ENCODE data around the gene MS4A8.
"Not testable (repeated sequence)": the region's sequence is repeated elsewhere in the genome, so short reads cannot be mapped to it uniquely, and the experiment has no call there.

The MS4A8 gene

DNA sequence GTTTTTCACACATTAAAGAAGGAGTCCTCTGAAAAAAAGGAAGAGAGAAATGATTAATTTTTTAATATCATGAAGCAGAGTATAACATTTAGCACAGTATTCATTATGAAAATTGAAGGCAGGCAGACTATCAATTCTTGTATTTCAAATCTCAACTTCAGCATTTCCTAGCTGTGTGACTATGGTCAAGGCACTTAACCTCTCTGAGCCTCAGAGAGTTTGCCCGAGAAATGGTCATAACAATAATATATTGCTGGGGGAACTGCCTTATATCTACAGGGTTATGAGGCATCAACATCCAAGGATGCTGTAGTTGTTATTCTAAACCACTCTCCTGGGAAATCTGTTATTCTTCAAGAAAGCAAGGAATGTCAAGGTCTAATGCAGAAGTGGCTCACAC, 26.2 kb downstream of the MS4A8 start:
- DNase-seq: no peak

DNA sequence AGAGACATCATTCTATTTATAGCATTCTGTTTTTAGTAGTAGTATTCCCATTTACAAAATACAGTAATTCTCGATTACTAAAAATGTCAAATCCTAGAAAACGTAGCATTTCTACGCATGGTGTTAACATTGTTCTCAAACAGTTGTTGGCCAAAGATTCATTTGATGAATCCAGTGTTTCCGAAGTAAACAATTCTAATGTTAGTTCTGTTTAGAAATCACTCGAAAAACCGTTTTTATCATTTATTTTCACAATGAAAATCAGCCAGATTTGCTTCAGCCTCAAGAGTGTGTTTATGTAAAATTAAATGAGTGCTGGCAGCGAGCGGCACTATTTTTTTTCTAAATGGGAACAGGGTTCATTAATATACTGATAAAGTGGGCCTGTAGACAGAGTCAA, 32.2 kb downstream of the MS4A8 start:
- DNase-seq: no peak

DNA sequence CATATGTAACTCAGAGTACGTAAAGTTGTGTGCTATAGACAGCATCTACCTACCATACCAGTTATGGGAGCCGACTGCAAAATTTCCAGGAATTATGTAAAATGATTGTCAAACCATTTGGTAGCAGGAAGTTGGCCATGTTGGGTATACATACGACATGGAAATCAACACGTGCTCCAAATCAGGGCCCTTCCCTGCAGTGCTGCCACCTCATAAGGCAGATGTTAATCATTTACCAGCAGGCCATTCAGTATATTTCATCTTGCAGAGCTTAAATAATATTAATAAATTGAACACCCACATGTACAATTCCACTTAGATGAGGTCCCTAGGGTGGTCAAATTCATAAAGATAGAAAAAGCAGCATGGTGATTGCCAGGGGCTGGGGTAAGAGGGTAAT, 34.9 kb downstream of the MS4A8 start:
- DNase-seq: no peak

DNA sequence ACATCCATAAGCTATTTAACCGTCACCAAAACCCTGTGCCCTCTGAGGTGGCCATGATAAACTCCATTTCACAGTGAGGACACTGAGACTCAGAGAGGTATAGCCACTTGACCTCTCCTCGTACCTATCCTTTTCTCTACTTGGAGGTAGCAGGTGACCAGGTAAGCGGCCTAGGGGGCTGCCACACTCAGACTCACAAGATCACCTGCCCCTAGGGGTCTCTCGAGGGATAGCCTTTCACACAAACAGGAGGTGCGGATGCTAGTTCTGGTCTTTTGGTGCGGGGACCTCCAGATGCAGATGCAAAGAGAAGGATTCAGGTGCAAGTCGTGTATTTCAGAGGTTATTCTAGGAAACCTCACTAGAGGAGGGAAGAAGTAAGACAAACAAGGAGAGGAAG, 39.7 kb downstream of the MS4A8 start:
- DNase-seq: no peak

DNA sequence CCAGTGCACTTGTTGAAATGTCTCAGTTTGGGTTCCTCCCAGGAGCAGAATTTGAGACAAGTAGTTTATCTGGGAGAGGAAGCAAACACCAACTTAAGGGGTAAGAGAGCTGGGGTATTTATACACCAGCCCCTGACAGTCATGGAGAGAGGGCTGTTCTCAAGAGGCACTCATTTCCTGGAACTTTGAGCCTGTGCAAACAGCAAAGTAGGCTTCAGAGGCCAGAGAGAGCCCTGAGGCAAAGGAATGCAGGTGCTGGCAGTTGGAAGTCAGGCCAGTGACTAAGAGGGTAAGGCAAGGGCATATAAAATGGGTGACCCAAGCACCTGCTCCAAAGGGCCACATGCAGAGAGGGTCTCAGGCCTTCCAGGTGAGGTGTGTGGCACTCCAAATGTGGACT, 41.2 kb downstream of the MS4A8 start:
- no peak for DNase-seq

DNA sequence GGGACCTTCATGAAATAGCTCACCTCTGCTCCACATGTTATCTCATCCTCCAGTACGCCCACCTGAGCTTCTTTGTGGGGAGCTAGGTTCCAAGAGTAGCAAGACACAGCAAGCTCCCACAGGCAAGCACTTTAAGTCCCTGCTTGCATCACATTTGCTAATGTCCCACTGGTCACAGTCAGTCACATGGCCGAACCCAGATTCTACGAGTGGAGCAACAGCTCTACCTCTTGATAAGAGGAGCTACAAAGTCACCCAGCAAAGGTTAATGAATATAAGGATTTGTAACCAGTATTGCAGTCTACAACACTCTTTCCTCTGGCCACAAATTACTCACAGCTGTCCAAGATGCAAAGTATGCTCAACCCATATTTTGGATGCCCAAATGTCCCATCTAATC, 42.0 kb downstream of the MS4A8 start:
- DNase-seq: no peak

DNA sequence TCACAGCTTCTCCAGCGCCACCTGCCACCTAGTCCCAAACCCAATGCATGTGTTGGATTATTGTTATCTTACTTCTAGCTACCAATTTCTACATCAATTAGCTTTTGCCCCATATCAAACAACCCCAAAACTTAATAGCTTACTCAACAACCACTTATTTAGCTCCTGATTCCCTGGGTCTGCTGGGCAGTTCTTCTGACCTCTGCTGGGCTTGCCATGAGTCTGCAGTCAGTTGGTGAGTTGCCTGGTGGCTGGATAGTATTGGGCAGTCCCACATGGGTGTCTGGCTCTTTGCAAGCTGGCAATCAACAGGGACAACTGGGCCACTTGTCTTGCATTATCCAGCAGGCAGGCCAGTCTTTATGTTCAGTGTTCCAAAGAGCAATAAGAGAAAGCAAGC, 43.6 kb downstream of the MS4A8 start:
- no peak for DNase-seq

DNA sequence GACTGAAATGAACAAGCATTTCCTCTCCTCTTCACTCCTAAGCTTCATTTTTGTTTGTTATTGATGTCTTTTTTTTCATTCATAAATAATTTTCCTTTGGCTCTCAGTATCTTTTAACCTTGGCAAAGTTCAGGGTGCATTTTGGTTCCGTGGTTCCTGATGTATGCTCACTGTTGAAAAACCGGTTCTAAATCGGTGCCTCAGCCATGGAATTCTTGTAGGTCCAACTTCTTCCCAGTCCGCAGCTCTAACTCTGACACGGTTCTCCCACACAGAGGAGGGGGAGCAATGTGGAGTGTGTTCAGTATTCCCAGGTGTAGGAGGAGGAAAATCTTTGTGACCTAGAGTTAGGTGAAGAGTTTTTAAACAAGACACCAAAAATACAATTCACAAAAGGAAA, 44.7 kb downstream of the MS4A8 start:
- no peak for DNase-seq

DNA sequence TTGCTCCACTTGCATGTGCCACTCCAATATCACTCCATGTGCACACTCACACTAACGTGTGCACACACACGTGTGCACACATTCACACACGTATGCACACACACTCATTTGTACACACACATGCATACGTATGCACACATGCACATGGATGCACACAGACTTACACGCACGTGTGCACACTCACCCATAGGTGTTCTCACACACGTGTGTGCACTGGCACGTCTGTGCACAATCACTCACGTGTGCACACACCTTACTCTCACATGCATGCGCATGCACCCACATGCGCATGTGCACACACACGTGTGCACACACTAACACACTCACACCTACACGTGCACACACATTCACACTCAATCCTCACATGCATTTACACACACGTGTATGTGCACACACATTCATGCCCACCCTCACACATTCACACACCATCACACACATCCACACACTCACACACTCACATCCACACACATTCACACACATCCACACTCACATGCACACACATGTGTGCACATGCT, 48.0 kb downstream of the MS4A8 start:
- no peak for DNase-seq

DNA sequence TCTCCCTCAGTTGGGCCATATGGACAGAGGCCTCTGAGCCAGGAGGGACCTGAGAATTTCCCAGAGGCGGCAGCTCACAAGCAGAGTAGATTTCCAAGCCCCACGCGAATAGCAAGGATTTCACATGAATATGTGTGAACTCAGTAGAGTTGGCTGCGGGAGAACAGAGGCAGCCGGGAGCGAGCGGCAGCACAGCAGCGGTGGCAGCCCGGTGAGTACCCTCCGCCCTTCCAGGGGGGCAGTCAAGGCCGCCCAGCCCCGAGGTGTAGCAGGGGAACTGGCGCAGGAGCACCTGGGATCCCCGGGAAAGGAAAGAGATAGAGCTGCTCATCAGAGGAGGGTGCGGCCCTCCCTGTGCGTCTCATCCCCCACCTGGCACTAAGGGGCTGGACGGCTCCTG, 48.8 kb downstream of the MS4A8 start:
- no peak for DNase-seq

DNA sequence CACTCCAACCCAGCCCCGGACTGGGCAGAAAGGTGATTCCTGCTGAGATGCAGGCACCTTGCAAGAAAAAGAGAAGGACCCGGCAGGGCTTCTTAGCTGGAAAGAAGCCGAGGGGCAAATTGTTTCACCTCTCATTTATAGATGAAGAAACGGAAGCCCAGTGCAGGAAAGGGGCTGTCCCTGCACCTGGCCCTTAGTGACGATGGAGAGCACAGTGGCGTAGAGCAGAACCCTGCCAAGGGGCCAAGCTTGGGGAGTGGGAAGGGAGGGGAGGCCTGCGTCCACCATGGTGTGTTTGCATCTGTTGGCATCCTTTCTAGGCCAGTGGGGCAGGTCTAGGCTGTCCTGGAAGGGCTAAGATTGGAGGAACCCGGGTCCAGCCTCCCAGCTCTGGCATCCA, 49.4 kb downstream of the MS4A8 start:
- no peak for DNase-seq

DNA sequence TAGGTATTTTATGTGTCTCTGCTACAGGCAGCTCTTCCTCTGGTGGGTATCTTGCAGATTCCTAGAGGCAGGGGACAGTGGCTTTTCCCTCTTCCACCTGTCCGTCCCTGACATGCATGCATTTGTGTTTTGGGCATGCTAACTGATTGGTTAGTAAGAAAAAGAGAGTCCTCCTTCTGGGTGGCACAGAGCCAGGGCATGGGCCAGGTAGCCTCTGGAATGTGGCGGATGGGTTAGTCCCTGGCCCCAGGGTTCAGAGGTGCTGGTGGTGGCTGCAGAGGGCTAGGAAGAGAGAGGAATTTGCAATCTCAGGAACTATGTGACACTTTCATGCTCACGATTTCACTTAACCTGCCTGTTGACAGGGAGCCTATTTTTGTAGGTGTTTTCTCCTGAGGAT, 51.5 kb downstream of the MS4A8 start:
- no peak for DNase-seq

DNA sequence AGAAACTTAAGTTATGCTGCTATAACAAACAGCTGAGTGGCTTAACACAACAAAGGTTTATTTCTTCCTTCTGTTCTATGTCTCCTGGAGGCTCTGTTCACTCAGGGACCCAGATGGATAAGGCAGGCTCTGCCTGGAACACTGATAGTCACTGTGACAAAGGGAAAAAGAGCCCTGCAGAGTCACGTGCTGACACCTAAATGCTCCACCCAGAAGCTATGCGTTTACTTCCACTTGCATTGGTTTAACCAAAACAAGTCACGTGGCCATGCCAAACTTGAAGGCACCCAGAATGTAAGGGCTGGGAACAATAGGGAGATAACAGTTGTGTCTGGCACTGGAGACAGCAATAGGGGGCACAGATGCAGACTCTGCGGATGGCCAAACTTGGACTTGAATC, 53.9 kb downstream of the MS4A8 start:
- no peak for DNase-seq

DNA sequence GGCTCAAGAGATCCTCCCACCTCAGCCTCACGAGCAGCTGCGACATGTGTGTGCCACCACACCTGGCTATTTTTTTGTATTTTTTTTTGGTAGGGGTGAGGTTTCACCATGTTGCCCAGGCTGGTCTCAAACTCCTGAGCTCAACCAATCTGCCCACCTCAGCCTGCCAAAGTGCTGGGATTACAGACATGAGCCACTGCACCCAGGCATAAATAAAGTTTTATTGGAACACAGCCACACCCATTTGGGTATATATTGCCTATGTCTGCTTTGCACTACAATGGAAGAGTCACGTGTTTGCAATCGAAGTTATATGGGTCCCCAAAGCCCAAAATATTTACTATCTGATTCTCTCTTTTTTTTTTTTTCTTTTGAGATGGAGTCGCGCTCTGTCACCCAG, 55.5 kb downstream of the MS4A8 start:
- DNase-seq: no peak

DNA sequence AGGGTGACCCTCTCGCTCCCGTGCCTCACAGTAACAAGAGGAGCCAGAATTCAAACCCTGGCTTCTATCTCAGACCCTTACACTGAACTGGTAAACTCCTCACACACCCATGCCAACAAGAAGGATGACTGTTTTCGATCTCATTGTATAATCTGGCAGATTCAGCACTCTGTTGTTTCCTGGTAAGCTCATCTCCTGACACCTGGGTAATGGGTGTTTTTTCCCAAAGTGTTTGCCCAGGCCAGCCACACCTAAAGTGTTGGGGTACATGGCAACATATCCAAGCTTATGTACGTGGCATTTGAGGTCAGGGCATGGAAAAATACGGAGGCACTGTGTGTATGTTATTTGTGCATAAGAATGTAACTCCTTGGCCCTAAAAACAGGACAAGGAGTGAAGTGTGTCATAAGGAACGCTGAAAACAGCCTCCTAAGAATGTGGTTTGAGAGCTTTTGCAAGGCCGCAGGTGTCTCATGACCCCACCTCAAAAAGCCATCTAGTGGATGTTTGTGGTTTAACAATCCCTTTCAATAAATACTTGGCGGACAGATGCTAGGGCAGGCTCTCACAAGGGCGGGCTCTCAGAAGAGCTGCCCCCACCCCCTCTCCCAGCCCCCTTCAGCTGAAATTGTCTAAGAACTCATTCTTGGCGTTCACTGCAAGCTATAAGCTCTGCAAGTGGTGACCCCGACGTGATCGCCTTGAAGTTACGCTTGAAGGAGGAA, 57.1 kb downstream of the MS4A8 start, which contains the start of gene MS4A15:
Gene MS4A15 (plus strand): TSS at position 561 of the 726 bp plus-strand sequence. CDS start 6,867 bp downstream, outside the sequence.
- DNase-seq: no peak

DNA sequence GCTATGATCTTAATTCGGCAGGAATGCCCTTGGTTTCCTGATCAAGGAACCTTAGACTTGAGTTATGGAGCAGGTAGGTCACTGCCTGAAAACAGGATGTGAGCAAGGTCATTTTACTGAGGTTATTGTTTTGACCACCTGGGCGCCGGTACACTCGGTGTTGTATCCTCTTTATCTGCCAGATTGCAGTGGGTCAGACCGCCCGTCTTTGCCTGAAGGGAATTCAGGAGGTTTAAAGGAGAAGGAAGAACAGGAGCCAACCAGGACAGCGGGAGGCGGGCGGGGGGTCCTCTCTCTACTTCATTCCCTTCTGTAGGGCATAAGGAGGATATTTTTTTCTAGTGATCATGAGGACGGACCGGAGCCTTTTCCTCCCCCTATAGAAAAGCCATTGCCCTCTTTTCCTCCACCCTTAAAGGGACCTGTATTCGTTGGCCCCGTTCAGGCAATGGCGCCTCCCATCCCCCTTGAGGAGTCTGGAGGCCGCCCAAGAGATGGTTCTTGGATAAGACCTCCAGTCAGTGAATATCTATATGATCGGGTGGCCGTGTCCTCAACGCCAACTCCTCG, 57.9 kb downstream of the MS4A8 start:
- no peak for DNase-seq

DNA sequence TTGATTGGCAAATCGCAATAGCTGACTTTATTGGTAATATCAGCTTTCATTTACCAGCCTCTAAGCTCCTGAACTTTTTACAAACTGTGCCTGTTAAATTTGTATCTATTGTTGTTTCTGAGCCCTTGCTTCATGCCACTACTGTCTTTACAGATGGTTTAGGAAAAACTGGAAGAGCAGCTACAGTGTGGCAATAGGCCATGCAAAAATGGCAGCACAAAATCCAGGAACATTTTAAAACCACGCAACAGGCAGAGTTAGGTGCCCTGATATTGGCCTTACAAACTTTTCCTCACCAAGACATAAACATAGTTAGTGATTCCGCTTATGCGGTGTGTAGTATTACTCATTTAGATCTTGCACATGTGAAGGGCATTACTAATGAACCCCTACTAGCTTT, 59.3 kb downstream of the MS4A8 start:
- DNase-seq: not testable (repeated sequence)

DNA sequence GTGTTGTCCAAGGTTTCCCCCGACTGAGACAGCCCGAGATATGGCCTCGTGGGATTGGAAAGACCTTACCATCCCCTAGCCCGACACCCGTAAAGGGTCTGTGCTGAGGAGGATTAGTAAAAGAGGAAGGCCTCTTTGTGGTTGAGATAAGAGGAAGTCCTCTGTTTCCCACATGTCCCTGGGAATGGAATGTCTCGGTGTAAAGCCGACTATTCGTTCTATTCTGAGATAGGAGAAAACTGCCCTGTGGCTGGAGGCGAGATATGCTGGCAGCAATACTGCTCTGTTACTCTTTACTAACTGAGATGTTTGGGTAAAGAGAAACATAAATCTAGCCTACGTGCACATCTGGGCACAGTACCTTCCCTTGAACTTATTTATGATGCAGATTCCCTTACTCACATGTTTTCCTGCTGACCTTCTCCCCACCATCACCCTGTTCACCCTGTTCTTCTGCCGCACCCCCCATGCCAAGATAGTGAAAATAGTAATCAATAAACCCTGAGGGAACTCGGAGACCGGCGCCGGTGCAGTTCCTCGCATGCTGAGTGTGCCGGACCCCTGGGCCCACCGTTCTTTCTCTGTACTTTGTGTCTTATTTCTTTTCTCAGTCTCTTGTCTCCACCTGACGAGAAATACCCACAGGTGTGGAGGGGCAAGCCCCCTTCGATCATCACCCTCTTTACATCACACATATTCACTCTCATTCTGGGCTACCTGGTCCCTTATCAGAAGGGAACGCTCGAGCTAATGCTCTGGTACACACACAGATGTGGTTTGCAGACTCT, 60.2 kb downstream of the MS4A8 start:
- not testable (repeated sequence) for DNase-seq

DNA sequence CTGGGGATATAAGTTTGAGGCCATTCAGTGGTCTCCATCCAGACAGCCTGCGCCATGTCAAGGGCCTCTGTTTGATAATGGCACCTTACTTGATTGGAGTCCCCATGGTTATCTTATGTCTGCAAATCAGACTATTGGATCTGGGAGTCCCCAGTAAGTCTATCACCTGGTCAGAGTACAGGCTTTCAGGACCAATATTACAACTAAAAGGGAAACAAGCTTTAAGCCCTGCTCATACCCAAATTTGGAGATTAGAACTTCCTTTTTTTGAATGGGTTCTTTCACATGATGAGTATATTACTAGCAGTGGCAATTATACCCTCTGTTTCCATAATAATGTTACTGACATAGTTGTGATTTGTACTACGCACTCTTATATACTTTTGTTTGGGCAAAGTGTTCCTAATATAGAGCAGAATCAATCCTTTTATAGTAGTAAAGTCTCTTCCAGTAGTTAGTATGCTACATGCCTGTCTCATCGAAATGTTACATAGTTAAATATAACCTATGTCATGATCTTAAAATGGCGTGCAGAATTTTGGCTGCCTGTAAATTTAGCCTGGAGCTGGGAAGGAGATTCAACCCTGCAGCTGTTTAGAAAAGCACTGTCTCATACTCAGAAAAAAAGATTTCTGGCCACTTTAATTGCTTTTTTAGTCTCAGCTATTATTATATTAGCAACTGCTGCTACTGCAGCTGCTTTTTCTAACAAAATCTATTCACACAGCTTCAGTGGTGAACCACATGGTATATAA, 62.2 kb downstream of the MS4A8 start:
- no peak for DNase-seq

DNA sequence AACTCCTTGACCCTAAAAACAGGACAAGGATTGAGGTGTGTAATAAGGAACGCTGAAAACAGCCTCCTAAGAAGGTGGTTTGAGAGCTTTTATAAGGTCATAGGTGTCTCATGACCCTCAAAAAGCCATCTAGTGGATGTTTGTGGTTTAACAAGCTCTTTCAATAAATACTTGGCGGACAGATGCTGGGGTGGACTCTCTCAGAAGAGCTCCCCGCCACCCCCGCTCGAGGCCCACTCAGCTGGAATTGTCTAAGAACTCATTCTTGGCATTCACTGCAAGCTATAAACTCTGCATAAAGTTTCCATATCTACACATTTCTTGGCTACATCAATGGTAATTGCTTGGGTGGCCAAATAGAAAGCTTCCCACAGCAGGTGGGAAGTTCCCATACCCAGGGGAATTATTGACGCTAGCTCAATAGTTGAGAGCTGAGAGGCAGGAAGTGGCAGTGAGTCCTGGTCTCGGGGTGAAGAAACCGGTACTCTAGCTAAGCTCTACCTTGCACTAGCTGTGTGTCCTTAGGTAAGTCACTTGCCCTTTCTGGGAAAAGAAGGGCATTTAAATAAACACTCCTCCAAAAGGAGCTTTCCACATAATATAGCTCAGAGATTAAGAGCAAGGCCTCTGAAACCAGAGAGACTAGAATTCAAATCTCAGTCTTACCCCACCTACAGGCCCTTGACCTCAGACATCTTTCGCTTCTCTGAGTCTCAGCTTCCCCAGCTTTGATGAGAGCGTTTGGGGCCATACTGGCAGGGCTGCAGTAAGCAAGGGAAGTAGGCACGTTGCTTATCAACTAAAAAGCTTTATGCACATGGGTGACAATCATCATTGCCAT, 63.7 kb downstream of the MS4A8 start:
- DNase-seq: no peak

DNA sequence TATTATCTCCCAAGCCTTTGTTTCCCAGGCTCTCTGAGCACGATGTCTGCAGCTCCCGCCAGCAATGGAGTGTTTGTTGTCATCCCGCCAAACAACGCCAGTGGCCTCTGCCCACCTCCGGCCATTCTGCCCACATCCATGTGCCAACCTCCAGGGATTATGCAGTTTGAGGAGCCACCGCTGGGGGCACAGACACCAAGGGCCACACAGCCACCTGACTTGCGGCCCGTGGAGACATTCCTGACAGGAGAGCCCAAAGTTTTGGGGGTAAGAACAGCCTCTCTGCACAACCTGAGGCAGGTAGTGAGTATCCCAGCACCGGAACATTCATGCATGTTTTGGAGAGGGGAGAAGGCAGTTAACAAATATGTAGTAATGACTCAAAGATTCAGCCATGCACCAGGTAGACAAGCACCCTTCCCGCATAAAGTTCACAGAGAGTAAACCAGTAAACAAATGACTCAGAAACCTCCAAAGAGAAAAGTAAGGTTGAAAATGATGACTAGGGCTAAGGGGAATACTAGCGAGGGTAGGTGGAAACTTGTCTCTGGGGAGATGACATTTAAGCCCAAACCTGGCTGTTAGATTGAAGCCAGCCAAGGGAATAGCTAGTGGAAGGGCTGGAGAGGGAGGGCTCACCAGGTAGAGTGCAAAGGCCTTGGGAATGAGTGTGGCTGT, 64.4 kb downstream of the MS4A8 start:
- DNase-seq: no peak

DNA sequence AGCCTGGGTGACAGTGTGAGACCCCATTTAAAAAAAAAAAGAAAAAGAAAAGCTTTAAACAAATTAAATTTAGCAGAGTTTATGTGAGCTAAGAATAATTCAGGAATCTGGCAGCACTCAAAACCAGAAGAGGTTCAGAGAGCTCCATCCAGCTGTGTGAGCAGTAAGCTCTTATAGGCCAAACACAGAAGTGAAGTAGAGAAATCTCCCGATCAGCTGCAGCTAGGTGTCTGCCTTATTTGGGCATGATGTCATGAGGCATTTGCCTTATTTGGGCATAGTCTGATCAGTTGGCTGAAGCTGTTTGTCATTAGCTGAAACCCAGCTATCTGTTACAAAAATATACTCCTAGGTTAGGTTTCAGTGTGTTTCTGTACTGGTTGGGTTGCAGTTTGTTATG, 65.5 kb downstream of the MS4A8 start:
- DNase-seq: no peak

Data from retina (tissue), 1 donor.